ENCODE measurements around the gene SERPINB7.

DNA sequence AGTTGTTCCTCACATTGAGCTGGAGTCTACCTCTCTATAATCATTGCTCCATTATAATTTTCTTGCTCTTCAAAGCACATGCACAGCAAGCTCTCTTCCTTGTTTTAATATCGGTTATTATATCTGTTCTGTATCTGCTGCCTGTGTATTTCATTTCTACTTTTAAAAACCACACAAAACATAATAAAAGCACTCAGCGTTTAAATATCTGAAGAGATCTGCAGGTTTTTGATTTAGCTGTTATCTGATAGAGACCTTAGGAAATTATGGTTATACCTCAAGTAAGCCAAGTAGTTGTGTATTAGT, 49.0 kb downstream of the SERPINB7 start:
- TF ChIP-seq, protein P1, sequence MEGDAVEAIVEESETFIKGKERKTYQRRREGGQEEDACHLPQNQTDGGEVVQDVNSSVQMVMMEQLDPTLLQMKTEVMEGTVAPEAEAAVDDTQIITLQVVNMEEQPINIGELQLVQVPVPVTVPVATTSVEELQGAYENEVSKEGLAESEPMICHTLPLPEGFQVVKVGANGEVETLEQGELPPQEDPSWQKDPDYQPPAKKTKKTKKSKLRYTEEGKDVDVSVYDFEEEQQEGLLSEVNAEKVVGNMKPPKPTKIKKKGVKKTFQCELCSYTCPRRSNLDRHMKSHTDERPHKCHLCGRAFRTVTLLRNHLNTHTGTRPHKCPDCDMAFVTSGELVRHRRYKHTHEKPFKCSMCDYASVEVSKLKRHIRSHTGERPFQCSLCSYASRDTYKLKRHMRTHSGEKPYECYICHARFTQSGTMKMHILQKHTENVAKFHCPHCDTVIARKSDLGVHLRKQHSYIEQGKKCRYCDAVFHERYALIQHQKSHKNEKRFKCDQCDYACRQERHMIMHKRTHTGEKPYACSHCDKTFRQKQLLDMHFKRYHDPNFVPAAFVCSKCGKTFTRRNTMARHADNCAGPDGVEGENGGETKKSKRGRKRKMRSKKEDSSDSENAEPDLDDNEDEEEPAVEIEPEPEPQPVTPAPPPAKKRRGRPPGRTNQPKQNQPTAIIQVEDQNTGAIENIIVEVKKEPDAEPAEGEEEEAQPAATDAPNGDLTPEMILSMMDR (IDR thresholded peaks at IDR 0.05; ENCODE audit: insufficient read depth, low read length, poor library complexity, severe bottlenecking): no peak
- TF ChIP-seq EZH2phosphoT487 (conservative IDR thresholded peaks at IDR 0.05; ENCODE audit: low read length): no peak
